Stimulated activated CD4-positive, alpha-beta T cell treated with anti-CD3 and anti-CD28 coated beads, Interleukin-15, amount 100 ng/mL, for 48 hours (primary cell): Measurements from ENCODE around the gene KCNJ4.
"Not testable (repeated sequence)": the region's sequence is repeated elsewhere in the genome, so short reads cannot be mapped to it uniquely, and the experiment has no call there.

Source experiments
- DNase-seq, 2 donors: peaks; one replicate each; pipeline ENCODE4 v3.0.0-alpha.2; 2020; ENCODE audit warnings: low read depth in 2 of 2

The KCNJ4 gene

GRCh38 chr22:38470179-38470578 is 15.2 kb upstream of the KCNJ4 start:
- DNase-seq, result not testable (repeated sequence)

- DNase-seq, result no peak
Observed at GRCh38 chr22:38469306-38469781, 14.3 kb upstream of the KCNJ4 start.

DNA sequence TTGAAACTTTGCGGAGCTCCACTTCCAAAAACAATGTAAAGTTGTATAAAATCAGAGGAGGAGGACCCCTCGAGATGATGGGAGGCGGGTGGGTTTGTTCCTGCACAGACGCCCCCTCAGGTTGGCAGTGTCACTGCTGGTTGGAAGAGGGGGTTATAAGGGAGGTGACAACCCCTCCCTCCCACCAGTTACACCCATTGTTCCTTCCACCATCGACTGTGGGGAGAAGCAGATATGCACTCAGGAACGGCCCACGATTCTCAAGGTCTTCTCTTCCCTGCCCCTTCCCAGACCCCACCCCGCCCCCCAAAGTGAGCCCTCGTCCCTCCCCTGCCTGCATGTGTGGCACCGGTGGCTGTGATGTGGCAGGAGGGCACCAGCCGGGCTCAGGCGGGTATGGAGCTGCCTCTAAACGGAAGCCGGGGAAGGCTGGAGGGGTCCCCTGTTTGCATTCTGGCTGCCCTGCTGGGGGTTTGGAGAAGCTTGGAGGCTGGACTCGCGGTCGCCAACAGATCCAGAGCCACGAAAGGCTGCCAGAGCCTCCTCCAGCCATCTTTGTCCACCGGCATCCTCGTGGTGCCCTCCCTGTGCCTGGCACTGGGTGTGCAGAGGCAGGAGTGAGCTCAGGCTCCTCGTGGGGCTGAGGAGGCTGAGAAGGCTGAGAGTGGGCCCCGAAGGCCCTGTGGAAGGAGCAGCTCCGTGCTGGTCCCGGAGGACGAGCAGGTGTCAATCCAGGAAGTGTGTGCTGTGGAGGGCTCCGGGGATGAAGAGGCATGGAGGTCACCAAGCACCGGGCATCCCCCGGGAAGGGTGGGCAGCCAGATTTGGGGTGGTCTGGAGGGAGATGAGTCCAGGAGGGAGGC is 13.7 kb upstream of the KCNJ4 start:
- DNase-seq, result no peak

DNA sequence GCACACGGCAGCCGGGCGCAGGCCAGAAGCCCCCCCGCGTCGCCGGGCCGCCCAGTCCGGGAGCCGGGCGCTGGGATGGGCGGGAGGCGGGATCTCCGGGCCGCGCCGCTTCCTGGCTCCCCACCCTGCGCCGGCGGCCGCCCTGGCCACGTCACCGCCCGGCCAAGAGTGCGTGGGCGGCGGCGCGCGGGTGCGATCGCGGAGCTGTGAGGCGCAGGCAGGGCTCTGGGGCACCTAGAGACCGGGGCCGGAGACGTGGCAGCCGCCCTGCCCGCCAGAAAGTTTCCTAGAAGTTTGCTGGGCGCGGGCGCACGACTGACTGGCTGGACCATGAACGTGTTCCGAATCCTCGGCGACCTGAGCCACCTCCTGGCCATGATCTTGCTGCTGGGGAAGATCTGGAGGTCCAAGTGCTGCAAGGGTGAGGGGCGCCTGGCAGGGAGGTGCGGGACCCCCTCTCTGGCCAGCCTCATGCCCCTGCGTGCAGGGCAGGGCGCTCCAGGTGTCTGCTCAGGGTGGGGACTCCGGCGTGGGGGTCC is 13.0 kb upstream of the KCNJ4 start, which contains the start of gene KDELR3:
Gene KDELR3 (plus strand): TSS at position 193 of the 539 bp plus-strand sequence. CDS start 138 bp downstream, at position 331.
- DNase-seq, result peak; percentile 24 to 59

GRCh38 chr22:38467438-38467903 is 12.5 kb upstream of the KCNJ4 start:
- no peak for DNase-seq

- DNase-seq, result no peak
Observed at GRCh38 chr22:38465673-38466490, 10.9 kb upstream of the KCNJ4 start.

GRCh38 chr22:38464992-38465672 is 10.1 kb upstream of the KCNJ4 start:
- no peak for DNase-seq

- DNase-seq, result no peak
Observed at GRCh38 chr22:38462960-38463784, 8.2 kb upstream of the KCNJ4 start.

GRCh38 chr22:38461414-38462081 is 6.5 kb upstream of the KCNJ4 start:
- DNase-seq, result peak; percentile 44 to 60

GRCh38 chr22:38461057-38461413 is 6.0 kb upstream of the KCNJ4 start:
- no peak for DNase-seq

- DNase-seq, result no peak
Observed at GRCh38 chr22:38460426-38460840, 5.4 kb upstream of the KCNJ4 start.

GRCh38 chr22:38456841-38457699 is 2.1 kb upstream of the KCNJ4 start:
- DNase-seq, result no peak

DNA sequence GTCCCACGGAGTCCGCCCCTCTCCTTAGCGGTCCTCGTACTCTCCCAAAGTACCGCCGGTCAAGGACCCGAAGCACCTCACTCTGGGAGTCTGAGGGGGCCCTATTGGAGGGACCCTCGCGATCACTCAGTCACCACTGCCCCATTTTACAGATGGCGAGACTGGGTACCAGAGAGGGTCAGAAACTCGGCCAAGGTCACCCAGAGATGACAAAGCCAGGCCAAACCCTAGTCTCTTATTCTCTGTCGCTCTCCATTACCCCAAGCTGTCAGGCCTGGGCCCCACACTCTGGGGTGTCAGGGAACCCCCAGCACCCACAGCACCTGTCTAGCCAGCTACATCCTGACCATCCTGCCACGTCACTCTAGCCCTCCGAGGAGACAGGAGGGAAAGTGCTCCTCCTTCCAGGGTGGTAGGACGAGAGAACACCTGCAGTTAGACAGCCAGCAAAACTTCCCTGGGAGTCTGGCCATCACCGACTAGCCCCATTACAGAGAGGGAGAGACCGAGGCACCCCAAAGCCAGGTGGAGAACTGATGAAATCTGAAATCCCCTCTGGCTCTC is 1.4 kb upstream of the KCNJ4 start:
- DNase-seq, result no peak

GRCh38 chr22:38455530-38456271 is 702 bp upstream of the KCNJ4 start:
- no peak for DNase-seq

DNA sequence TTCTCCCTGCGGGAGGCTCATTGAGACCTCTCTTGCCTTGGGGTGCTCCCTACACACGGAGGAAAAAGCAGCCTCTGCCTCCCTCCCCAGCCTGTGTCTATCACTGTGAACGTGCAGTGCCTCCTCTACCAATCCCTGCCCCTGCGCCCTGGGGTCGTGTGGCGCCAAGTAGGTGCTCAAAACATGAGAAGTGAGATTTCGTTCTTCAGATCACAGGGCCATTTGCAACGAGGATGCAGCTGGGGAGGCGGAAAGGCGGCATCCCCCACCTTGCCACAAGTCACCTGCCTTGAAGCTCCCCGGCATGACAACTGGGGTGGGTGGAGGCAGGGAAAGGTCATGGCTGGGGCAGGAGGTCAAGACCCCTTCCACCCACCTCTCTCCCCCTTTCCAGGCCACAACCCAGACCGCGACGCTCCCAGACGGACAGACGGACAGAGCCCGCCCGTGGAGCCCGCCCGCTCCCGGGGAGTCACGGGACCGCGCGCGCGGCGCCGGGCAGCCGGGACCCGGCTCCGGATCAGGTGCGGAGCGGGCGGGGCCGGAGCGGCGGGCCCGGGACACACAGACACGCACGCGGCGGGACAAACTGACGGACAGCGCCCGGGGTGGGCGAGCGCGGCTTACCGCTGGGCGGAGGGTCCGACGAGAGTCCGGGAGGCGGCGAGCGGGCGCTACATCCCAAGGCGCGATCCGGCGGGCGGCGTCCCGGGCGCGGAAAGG is 485 bp downstream of the KCNJ4 start:
- no peak for DNase-seq

GRCh38 chr22:38453996-38454352 is 1.0 kb downstream of the KCNJ4 start:
- DNase-seq, result no peak

GRCh38 chr22:38453066-38453672 is 1.8 kb downstream of the KCNJ4 start:
- no peak for DNase-seq
